Glutamatergic neuron (in vitro differentiated cells): ENCODE results near the gene SF3A2. TPM values are rescaled to one million over a fixed set of nuclear protein-coding genes. Genes with fewer than 3 reads are reported as not detected.
A peak's percentile ranks its signal among the peaks of the same experiment; 100 is the strongest.

ENCODE experiments used
- DNase-seq: peaks from one replicate; pipeline ENCODE4 v3.0.0; 2022
- H3K27ac Mint-ChIP-seq: one replicate; pipeline ENCODE4 v1.8.0; 2020; ENCODE audit warnings: mild to moderate bottlenecking, mixed read lengths, inconsistent platforms; ENCODE audit not compliant: unreplicated experiment
- H3K27me3 Mint-ChIP-seq: one replicate; pipeline ENCODE4 v1.8.0; 2020; ENCODE audit warnings: mild to moderate bottlenecking, moderate library complexity, mixed read lengths, inconsistent platforms; ENCODE audit not compliant: unreplicated experiment
- H3K36me3 Mint-ChIP-seq: one replicate; pipeline ENCODE4 v1.8.0; 2020; ENCODE audit warnings: mild to moderate bottlenecking, mixed read lengths, inconsistent platforms; ENCODE audit not compliant: unreplicated experiment
- H3K4me1 Mint-ChIP-seq: one replicate; pipeline ENCODE4 v1.8.0; 2020; ENCODE audit warnings: mild to moderate bottlenecking, low read depth, mixed read lengths, inconsistent platforms; ENCODE audit not compliant: unreplicated experiment
- H3K4me3 Mint-ChIP-seq: one replicate; pipeline ENCODE4 v1.8.0; 2020; ENCODE audit warnings: mild to moderate bottlenecking, mixed read lengths, inconsistent platforms; ENCODE audit not compliant: unreplicated experiment
- H3K9me3 Mint-ChIP-seq: one replicate; pipeline ENCODE4 v1.8.0; 2020; ENCODE audit warnings: mild to moderate bottlenecking, moderate library complexity, mixed read lengths, inconsistent platforms; ENCODE audit not compliant: unreplicated experiment
- CTCF ChIP-seq: fragments of 200-600 bp; sonication (generic); IDR thresholded peaks from one replicate; pipeline ENCODE4 v1.5.0; 2021; ENCODE audit not compliant: partially characterized antibody, unreplicated experiment
- total RNA-seq: library from RNA; stranded (reverse); fragmentation: NEBNext Ultra II Directional; extraction: Animal tissue kit (Norgen Biotek cat#: 25700); gene quantifications from one replicate; pipeline ENCODE4 v1.2.1, GENCODE V29; 2021; ENCODE audit not compliant: unreplicated experiment

SF3A2 gene
- total RNA-seq, 1 donor from 2014 or later: 101 TPM

- Mint-ChIP-seq H3K27me3 (peaks cover 5% of the 10 kb centered on the region), H3K27ac (no peak overlapping the region), H3K9me3 (peaks cover 3% of the 10 kb centered on the region), H3K36me3 (peaks cover 4% of the 10 kb centered on the region), H3K4me1 (peaks cover under 1% of the 10 kb centered on the region), H3K4me3 (no peak overlapping the region)
- peak; percentile 56 for DNase-seq
- no peak for TF ChIP-seq CTCF
Measured at GRCh38 chr19:2207991-2208860, 28.4 kb upstream of the SF3A2 start.

- peaks cover 5% of the 10 kb centered on the region for H3K27me3 Mint-ChIP-seq
- peaks cover 4% of the 10 kb centered on the region for H3K36me3 Mint-ChIP-seq
- H3K4me3 Mint-ChIP-seq: no peak overlapping the region
- TF ChIP-seq CTCF: no peak
- H3K4me1 Mint-ChIP-seq: peaks cover 2% of the 10 kb centered on the region
- H3K9me3 Mint-ChIP-seq: peaks cover 3% of the 10 kb centered on the region
- no peak overlapping the region for H3K27ac Mint-ChIP-seq
- DNase-seq: no peak
Measured at GRCh38 chr19:2208975-2209374, 27.6 kb upstream of the SF3A2 start.

- Mint-ChIP-seq H3K4me3 (no peak overlapping the region), H3K4me1 (peaks cover 2% of the 10 kb centered on the region), H3K36me3 (peaks cover 4% of the 10 kb centered on the region), H3K9me3 (peaks cover 3% of the 10 kb centered on the region), H3K27me3 (peaks cover 5% of the 10 kb centered on the region), H3K27ac (no peak overlapping the region)
- TF ChIP-seq CTCF: no peak
- DNase-seq: no peak
Measured at GRCh38 chr19:2209408-2209807, 27.2 kb upstream of the SF3A2 start.

- Mint-ChIP-seq H3K27me3 (peaks cover 7% of the 10 kb centered on the region), H3K9me3 (peaks cover 3% of the 10 kb centered on the region), H3K4me3 (no peak overlapping the region), H3K27ac (no peak overlapping the region), H3K36me3 (peaks cover 4% of the 10 kb centered on the region), H3K4me1 (peaks cover 2% of the 10 kb centered on the region)
- no peak for DNase-seq
- no peak for TF ChIP-seq CTCF
Measured at GRCh38 chr19:2210206-2210605, 26.4 kb upstream of the SF3A2 start.

GRCh38 chr19:2210987-2211740 lies 25.5 kb upstream of the SF3A2 start:
- no peak for TF ChIP-seq CTCF
- no peak overlapping the region for H3K27ac Mint-ChIP-seq

More at GRCh38 chr19:2210987-2211740, 25.5 kb upstream of the SF3A2 start:
- peaks cover 6% of the 10 kb centered on the region for H3K4me1 Mint-ChIP-seq
- DNase-seq: no peak
- H3K9me3 Mint-ChIP-seq: peaks cover 3% of the 10 kb centered on the region
- peaks cover 6% of the 10 kb centered on the region for H3K27me3 Mint-ChIP-seq
- peaks cover 4% of the 10 kb centered on the region for H3K36me3 Mint-ChIP-seq
- no peak overlapping the region for H3K4me3 Mint-ChIP-seq
